Stromal cell of bone marrow (primary cell): Measurements from ENCODE around the gene OGG1.

Experiments
- DNase-seq: peaks from one replicate; pipeline ENCODE4 v3.0.0-alpha.2; 2012; ENCODE audit warnings: low read depth

Gene OGG1

GRCh38 chr3:9749645-9750555 lies at the start of gene OGG1:
Gene OGG1, plus strand, starts transcription at chr3:9749952. Its CDS starts 335 bp downstream, at chr3:9750287.
- peak; percentile 97 for DNase-seq

- DNase-seq, result no peak
Observed at GRCh38 chr3:9700536-9700935, 49.2 kb upstream of the OGG1 start.

- DNase-seq, result no peak
Observed at GRCh38 chr3:9701006-9701405, 48.7 kb upstream of the OGG1 start.

DNA sequence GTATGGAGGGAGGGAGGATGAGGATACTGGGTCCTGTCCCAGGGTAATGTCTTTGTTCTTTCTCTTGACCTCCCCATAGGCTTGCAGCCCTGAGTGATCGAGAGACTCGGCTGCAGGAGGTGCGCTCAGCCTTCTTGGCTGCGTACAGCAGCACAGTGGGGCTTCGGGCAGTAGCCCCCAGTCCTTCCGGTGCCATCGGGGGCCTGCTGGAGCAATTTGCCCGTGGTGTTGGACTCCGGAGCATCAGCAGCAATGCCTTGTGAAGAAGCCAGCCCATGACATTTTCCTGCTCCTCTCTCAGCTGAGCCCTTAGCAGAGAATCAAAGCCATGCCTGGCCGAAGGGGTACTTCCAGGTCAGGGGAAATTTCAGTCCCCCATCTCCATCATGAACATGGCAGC lies 48.0 kb upstream of the OGG1 start:
- DNase-seq, result no peak

DNA sequence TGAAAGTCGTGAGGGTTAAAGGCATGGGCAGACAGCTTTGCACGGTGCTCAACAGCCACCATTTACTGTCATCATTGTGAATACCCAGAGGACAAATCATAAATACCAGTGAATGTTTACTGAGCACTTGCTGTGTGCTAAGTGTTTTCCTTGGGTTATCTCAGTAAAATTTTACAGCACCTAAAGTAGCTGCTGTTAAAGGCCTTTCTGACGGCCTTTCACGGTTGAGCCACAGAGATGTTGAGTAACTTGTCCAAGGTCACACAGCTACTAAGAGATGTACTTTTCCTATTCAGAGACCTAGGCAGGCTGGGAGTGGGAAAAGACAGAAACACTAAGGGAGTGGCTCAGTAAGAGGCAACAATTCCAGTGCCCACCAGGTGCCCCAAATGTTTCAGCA lies 46.5 kb upstream of the OGG1 start:
- no peak for DNase-seq

DNA sequence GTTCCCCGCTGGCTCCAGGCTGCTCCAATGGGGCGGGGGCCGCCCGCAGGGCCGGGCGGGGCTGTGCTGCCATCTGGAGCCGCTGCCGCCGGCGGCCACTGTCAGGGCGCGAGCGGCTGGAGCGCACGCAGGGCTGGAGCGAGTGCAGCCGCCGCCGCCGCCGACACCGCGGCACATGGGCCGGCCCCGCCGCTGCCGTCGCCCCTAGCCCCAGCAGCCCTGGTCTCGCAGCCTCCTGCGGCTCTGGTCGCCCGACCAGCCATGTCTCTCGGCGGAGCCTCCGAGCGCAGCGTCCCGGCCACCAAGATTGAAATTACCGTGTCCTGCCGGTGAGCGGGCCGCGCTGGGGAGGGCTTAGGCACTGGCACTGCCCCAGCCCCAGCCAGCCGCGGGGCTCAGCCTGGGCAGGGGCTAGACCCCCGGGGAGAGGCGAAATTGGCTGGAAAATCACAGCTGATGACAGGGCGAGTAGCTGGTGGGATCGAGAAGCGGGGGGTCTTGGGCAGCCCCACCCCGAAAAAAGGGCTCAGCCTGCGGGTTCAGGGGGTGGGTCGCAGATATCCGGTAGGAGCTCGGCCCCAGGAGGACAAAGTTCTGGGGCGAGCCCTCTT lies 45.9 kb upstream of the OGG1 start, which contains the start of gene CPNE9:
Gene CPNE9 (plus strand): TSS at position 98 of the 611 bp plus-strand sequence. CDS start 164 bp downstream, at position 262.
- no peak for DNase-seq

DNA sequence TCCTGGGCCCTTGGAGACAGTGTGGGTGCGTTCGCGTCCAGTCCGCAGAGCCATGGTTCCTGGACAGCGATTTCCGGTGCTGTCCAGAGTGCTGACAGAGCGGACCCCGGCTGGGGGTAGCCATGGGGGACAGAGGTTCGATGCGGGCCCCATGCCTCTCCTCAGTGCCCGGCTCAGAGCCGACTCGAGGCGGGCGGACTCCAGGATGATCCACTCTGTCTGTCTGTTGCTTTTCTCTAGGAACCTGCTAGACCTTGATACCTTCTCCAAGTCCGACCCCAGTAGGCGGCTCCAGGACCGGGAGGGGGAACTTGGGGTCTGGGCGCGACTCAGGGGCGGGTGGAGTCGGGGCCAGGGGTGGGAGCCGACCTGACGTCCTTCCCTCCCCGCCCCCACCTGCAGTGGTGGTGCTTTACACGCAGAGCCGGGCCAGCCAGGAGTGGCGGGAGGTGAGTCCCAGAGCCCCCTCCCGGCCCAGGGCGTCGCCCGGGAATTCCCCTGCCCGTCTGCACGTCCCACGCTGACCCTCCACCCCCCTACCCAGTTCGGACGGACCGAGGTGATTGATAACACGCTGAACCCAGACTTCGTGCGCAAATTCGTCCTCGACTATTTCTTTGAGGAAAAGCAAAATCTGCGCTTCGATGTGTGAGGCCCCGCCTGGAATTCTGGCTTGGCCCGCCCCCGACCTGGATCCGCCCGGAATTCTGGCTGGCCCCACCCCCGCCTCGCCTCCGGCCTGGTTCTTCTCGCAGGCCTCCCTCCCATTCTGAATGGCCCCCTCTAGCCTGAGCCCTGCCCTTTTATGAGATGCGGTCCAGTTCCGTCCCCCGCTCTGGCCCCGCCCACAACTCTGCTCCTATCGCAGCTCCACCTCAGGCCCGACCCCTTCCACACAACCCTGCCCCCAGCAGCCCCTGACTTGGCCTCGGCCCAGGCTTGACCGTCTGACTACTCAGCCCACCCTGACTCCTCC lies 45.1 kb upstream of the OGG1 start:
- no peak for DNase-seq

DNA sequence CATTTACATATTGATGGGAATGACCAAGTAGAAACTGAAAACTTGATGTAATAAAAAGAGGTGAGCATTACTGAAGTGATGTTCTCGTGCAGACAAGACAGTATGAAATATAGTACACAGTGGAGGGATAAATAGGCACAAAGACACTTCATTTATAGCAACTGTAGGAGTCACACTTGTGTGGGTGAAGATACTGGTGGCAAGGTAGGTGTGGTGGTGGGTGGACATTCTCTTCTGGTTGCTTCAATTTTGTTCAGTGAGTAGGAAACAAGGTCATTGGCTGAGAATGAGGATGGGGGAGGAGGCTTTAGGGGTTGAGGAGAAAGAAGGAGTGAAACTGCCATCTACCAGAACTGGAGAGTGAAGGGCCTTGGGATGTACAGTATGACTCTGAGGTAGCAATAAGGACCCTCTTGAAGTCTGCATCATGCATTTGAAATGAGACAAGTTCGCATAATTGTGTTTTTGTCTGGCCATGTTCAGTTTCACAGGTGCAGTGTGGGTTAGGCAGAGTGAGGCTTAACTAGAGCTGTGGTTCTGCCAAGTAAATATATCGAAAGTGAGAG lies 39.5 kb upstream of the OGG1 start:
- DNase-seq, result no peak

GRCh38 chr3:9712415-9712814 lies 37.3 kb upstream of the OGG1 start:
- DNase-seq, result no peak

DNA sequence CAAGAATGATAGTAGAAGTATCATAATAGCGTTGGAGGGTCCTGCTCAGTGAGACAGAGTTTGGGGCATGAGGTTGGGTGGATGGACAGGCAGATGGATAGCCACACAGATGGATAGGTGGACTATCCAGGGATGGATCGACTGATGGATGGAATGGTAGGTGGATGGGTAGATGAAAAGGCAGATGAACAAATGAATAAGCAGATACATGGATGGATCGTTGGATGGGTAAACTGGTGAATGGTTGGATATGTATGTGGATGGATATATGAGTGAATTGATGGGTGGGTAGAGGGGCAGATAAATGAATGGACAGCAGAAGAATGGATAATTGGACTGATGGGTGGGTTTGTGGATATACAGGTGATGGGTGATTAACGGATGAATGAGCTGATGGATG lies 36.6 kb upstream of the OGG1 start:
- DNase-seq, result no peak

GRCh38 chr3:9715136-9715535 lies 34.6 kb upstream of the OGG1 start:
- no peak for DNase-seq

GRCh38 chr3:9715764-9716437 lies 33.9 kb upstream of the OGG1 start:
- peak; percentile 91 for DNase-seq

DNA sequence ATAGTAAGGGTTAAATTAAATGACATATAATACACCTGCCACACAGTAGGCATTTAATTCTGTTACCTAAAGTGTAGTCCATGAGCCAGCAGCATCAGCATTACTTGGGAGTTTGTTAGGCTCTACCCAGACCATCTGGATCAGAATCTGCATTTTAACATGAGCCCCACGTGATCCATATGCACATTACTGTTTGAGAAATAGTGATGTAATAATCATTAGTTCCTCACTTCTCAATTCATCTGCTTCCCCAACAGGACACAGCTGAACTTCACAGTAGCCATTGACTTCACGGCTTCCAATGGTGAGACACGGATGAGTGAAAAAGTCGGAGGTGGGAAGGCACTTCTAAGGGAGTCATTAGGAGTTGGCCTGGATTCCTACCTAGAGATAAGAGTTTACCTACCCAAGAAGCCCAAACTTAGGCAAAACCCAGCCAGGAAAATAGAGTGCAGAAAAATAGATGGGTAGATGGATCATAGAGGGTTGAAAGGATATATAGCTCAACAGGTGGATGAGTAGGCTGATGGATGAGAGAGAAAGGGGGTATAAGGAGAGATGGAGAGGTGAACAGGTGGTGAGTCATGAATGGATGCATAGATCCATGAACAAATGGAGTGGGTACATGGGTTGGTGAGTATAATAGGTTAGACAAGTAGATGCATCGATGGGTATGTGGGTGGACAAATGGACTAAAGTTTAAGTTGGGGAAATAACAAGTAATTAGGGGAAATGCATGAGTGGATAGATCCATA lies 32.8 kb upstream of the OGG1 start:
- DNase-seq, result no peak

GRCh38 chr3:9717563-9717962 lies 32.2 kb upstream of the OGG1 start:
- no peak for DNase-seq

DNA sequence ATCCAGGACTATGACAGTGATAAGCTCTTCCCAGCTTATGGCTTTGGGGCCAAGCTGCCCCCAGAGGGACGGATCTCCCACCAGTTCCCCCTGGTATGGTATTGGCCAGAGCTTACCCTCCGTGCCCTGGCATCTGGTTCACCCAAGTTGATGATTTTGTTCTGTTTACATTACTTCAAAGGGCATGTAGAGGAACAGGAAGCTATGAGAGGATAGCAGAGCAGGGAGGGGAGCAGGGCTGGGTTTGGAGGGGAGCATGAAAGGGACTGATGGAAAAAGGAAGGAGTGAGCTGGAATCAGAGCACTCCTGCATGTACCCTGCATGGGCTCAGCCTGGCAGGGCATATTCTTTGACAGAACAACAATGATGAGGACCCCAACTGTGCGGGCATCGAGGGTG lies 31.6 kb upstream of the OGG1 start:
- no peak for DNase-seq

- DNase-seq, result no peak
Observed at GRCh38 chr3:9721015-9721699, 28.6 kb upstream of the OGG1 start.

DNA sequence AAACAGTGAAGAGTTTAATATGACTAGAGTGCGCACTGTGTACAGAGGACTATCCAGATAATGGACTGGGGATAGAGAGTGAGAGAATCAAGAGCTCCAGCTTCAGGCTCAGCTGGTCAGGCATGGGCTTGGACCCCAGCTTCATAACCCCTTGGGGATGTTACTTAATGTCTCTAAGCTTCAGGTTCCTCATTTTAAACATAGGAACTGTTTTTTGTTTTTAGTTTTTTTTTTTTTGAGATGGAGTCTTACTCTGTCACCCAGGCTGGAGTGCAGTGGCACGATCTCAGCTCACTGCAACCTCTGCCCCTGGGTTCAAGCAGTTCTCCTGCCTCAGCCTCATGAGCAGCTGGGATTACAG lies 28.1 kb upstream of the OGG1 start:
- no peak for DNase-seq

- DNase-seq, result no peak
Observed at GRCh38 chr3:9725775-9726515, 23.8 kb upstream of the OGG1 start.

- DNase-seq, result no peak
Observed at GRCh38 chr3:9727041-9727595, 22.6 kb upstream of the OGG1 start.
